NCI-H2196 (cell line): Measurements from ENCODE around the gene SEMA4A.
A peak's percentile ranks its signal among the peaks of the same experiment; 100 is the strongest.
"Not testable (repeated sequence)": the region's sequence is repeated elsewhere in the genome, so short reads cannot be mapped to it uniquely, and the experiment has no call there.

ENCODE experiments used
- DNase-seq: peaks from one replicate; lab custom pipeline; 2025; ENCODE audit not compliant: unreplicated experiment; lab: John Stamatoyannopoulos, UW

Gene SEMA4A

DNA sequence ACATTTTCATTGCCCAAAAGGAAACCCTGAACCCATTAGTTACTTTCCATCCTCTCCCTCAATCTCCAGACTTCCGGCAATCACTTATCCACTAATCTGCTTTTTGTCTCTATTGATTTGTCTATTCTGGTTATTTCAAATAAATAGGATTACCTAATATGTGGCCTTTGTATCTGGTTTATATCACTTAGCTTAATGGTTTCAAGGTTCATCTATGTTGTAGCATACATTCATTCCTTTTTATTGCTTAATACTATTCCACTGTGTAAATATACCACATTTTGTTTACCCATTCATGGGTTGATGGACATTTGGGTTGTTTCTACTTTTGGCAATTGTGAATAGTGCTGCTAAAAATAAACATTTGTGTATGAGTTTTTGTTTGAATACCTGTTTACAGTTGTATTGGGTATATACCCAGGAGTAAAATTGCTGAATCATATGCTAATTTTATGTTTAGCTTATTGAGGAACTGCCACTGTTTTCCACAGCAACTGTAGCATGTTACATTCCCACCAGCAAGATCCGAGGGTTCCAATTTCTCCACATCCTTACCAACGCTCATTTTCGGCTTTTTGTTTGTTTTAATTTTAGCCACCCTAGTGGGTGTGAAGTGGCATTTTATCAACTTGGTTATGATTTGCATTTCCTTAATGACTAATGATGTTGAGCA, 38.0 kb downstream of the SEMA4A start:
- no peak for DNase-seq

GRCh38 chr1:156193208-156193487, 39.8 kb downstream of the SEMA4A start:
- DNase-seq: no peak

DNA sequence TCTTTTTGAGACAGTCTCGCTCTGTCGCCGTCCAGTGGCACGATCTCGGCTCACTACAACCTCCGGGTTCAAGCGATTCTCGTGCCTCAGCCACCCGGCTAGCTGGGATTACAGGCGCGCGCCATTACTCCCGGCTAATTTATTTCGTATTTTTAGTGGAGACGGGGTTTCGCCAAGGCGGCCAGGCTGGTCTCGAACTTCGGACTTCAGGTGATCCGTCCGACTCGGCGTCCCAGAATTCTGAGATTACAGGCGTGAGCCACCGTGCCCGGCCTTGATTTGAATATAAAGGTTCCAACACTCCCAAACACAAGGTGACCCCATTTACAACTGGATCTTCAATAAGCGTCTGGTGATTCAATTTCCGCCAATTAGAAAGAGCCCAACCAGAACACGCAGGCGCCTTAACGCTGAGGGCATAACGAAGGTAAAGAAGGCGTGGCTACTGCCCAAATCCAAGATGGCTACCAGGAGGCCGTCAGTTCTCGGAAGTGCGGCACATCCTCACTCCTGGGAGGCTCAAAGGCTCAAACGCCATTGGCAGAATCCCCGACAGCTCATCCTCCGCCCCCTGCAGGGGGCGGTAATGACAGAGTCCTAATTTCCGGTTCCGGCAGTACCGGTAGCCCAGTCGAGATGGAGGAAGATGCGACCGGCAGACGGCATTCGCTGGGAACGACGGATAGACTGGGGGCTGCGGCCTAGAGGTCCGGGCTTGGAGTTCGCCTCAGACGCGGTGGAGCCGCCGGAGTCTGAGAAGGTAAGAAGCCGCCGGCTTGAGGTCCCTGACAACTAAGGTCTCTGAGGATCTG, 40.3 kb downstream of the SEMA4A start, which contains the start of gene SLC25A44:
Gene SLC25A44 (plus strand): TSS at position 617 of the 812 bp plus-strand sequence. CDS start 5,744 bp downstream, outside the sequence.
- DNase-seq: peak; percentile 98

- DNase-seq: no peak
These were observed 40.9 kb downstream of the SEMA4A start for GRCh38 chr1:156194300-156194652.

- no peak for DNase-seq
These were observed 42.5 kb downstream of the SEMA4A start for GRCh38 chr1:156195853-156196252.

DNA sequence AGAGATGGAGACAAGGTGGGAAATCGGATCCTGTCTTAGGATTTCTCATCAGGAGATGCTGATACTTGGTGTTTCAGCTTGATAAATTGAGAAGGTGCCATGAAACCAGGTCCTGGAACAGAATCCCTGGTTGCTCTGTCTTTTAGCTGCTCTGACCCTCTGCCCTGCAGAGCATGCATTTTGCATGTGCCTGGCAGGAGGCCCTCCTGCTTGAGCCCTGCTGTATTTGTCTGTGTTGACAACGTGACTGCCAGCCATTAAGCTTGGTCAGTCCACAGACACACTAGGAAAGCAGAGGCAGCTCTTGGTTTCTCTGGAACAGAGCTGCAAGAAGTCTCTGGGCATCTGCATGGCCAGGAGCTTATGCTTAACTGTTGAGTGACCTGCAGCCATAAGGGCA, 43.1 kb downstream of the SEMA4A start:
- DNase-seq: no peak

GRCh38 chr1:156198831-156199349, 45.5 kb downstream of the SEMA4A start:
- no peak for DNase-seq

GRCh38 chr1:156200044-156200443, 46.7 kb downstream of the SEMA4A start:
- DNase-seq: no peak

DNA sequence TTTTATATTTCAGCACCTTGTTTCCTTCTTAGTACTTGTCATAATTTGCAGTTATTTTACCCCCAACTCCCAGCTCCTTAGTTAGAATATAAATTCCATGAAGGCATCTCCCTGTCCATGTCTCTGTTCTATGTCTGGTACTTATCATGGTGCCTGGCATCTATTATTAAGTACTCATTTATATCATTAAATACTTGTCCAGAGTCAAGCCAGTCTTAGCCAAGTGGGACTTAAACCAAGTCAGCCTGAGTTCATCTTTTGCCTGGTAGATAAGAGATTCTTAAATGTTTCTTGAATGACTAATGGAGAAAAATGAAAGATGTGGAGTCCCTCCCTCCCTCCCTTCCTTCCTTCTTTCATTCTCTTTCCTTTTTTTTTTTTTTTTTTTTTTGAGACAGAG, 49.9 kb downstream of the SEMA4A start:
- DNase-seq: no peak

DNA sequence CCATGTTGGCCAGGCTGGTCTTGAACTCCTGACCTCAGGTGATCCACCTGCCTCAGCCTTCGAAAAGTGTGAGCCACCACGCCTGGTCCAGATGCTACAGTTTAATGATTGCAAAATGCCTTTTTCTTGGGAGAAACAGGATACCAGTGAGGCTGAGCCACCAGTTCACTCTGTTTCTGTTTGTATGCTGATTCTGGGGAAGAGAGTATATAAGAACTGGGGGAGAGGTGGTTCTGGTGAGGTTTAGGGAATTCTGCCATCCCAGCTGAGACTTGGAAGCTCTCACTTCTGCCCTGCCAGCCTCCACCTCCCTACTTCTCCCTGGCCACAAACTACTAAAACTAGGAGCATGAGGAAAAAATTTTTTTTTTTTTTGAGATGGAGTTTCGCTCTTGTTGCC, 51.3 kb downstream of the SEMA4A start:
- no peak for DNase-seq

DNA sequence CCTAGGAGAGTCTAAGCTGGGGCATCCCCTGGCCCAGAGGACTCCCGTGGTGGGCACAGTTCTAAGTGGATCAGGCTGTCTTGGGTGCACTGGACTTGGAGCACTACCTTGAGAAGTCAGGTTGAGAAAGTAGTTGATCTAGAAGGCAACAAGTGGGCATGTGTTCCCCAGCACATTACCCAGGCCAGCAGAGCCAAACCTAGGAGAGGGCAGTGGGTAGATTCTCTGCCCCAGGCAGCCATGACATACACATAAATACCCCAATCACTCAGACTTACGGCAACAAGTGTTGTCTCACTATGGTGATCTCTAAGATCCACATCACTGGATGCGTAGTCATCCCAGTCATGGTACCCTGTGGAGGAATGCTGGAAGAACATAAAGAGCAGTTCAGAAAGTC, 57.9 kb downstream of the SEMA4A start:
- DNase-seq: no peak

DNA sequence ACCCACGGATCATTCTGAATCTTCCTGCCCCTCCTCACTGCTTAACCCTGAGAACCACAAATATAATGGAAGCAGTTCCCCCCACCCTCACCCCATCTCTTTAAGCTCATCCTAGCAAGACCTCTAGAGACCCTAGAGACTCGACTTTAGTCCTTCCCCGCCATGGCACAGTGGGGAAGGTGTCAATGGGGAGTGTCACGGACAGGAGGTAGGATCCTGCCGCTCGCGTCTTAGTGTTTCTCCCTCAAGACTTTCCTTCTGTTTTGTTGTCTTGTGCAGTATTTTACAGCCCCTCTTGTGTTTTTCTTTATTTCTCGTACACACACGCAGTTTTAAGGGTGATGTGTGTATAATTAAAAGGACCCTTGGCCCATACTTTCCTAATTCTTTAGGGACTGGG, 58.7 kb downstream of the SEMA4A start:
- no peak for DNase-seq

DNA sequence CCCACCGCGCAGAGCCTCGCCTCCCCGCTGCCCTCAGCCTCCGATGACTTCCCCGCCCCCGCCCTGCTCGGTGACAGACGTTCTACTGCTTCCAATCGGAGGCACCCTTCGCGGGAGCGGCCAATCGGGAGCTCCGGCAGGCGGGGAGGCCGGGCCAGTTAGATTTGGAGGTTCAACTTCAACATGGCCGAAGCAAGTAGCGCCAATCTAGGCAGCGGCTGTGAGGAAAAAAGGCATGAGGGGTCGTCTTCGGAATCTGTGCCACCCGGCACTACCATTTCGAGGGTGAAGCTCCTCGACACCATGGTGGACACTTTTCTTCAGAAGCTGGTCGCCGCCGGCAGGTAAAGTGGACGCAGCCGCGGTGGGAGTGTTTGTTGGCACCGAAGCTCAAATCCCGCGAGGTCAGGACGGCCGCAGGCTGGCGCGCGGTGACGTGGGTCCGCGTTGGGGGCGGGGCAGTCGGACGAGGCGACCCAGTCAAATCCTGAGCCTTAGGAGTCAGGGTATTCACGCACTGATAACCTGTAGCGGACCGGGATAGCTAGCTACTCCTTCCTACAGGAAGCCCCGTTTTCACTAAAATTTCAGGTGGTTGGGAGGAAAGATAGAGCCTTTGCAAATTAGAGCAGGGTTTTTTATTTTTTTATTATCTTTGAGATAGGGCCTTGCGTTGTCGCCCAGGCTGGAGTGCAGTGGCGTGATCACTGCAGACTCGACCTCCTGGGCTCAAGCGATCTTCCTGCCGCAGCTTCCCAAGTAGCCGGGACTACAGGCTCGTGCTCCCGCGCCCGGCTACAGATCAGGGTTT, 59.7 kb downstream of the SEMA4A start, which contains the start of gene PMF1:
Gene PMF1 (plus strand): TSS at position 175 of the 811 bp plus-strand sequence. CDS start 9 bp downstream, at position 184.
- DNase-seq: peak; percentile 96

GRCh38 chr1:156213644-156213966, 60.2 kb downstream of the SEMA4A start:
- DNase-seq: no peak

GRCh38 chr1:156214024-156214748, 60.8 kb downstream of the SEMA4A start:
- DNase-seq: peak; percentile 21

DNA sequence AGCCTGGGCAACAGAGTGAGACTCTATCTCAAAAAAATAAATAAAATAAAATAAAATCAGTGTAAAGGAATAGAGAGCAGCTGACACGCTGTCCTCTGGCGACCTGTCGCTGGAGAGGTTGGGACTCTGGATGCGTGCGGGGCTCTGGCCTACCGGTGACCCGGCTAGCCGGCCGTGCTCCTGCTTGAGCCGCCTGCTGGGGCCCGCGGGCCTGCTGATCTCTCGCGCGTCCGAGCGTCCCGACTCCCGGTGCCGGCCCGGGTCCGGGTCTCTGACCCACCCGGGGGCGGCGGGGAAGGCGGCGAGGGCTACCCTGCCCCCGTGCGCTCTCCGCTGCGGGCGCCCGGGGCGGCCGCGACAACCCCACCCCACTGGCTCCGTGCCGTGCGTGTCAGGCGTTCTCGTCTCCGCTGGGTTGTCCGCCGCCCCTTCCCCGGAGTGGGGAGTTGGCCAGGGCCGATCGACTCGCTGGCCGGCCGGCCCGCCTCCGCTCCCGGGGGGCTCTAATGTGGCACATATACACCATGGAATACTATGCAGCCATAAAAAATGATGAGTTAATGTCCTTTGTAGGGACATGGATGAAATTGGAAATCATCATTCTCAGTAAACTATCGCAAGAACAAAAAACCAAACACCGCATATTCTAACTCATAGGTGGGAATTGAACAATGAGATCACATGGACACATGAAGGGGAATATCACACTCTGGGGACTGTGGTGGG, 63.1 kb downstream of the SEMA4A start:
- DNase-seq: not testable (repeated sequence)

GRCh38 chr1:156217871-156218270, 64.5 kb downstream of the SEMA4A start:
- peak; percentile 23 for DNase-seq

- no peak for DNase-seq
These were observed 66.8 kb downstream of the SEMA4A start for GRCh38 chr1:156220226-156220625.

GRCh38 chr1:156221986-156222692, 68.8 kb downstream of the SEMA4A start:
- no peak for DNase-seq

- no peak for DNase-seq
These were observed 72.3 kb downstream of the SEMA4A start for GRCh38 chr1:156225677-156226014.
